ENCODE measurements around the gene NUAK2.

The NUAK2 gene

DNA sequence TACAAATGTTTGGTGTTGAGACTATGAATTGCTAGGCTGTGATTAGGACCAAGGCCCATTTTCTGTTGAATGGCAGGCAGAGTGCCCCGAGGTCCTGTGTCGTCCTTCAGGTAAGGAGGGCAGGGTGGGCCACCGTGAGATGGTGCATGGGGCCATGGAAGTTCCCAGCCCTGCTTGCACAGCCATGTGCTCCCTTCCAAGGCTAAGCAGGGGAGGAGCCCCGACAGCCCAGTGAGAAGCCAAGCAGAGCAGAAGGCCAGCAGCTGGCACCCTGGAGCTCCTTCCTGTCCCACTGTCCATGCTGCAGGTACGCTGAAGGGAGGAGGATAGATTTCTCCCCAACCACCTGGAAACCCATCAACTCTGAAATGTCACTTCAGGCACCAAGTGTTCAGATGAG, 8.2 kb upstream of the NUAK2 start:
- Histone ChIP-seq H3K9me3 (ENCODE audit: control insufficient read depth, low read length) (no peaks in the 10 kb centered on the region), H2BK5ac (ENCODE audit: low read depth, low read length, poor library complexity, severe bottlenecking) (no peak overlapping the region), H3K36me3 (ENCODE audit: control insufficient read depth in 1 of 2, insufficient read depth in 2 of 2, low read depth in 1 of 2, low read length in 2 of 2) (no peaks in the 10 kb centered on the region)

DNA sequence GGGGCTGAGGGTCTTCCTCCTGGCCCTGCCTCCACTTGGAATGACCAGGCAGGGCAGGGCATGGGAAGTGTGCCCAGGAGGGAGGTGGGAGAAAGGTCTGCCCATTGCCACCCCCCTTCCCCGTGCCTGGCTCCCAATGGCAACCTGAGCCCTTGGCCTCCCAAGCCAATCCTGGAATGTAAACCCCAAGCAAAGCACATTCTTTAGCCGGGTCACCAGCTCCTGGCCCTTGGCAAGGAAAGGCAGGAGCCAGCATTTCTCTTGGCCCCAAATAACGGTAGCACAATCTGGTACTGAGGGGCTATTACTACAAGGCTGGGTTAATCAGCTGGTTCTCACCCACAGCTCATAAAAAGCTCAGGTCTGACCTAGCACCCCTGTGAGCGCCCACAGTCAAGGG, 6.9 kb upstream of the NUAK2 start:
- H3K27ac ChIP-seq (ENCODE audit: low read length, poor library complexity, severe bottlenecking), result no peak overlapping the region
- no peaks in the 10 kb centered on the region for H3K79me1 ChIP-seq (replicated peaks; ENCODE audit: low read length, poor library complexity, severe bottlenecking)
- H3K18ac ChIP-seq (ENCODE audit: low read depth in 1 of 2, low read length in 2 of 2), result peak overlapping the region in 1 of 2 experiments; percentile 2
- no peak overlapping the region for H3K23ac ChIP-seq (ENCODE audit: low read length in 2 of 2)
- no peak overlapping the region for H2BK12ac ChIP-seq (ENCODE audit: low read length in 2 of 2)
- H3K9ac ChIP-seq (ENCODE audit: low read length), result no peak overlapping the region
- no peak overlapping the region for H2AFZ ChIP-seq (ENCODE audit: low read depth, low read length)
- peaks cover 9 to 67% of the 10 kb centered on the region in 2 experiments for H3K27me3 ChIP-seq (ENCODE audit: control insufficient read depth in 1 of 2, insufficient read depth in 1 of 2, low read length in 2 of 2)
- no peak overlapping the region for H3K4ac ChIP-seq (ENCODE audit: low read depth in 1 of 2, low read length in 2 of 2)
- no peak overlapping the region for H2AK5ac ChIP-seq (ENCODE audit: low read length, severe bottlenecking)
- H2BK120ac ChIP-seq (ENCODE audit: low read depth, low read length), result no peak overlapping the region
- H4K8ac ChIP-seq (ENCODE audit: low read length), result no peak overlapping the region
- H4K91ac ChIP-seq (ENCODE audit: low read length), result no peak overlapping the region
- H3K4me3 ChIP-seq (ENCODE audit: insufficient read depth in 1 of 2, low read depth in 1 of 2, low read length in 2 of 2), result no peak overlapping the region
- H3K36me3 ChIP-seq (ENCODE audit: control insufficient read depth in 1 of 2, insufficient read depth in 2 of 2, low read depth in 1 of 2, low read length in 2 of 2), result no peaks in the 10 kb centered on the region
- WGBS, result 66% methylated on average over 4 of the region's 4 CpGs
- no peak overlapping the region for H2BK15ac ChIP-seq (ENCODE audit: low read depth, poor library complexity, severe bottlenecking)
- peaks cover 15% of the 10 kb centered on the region for H3K4me1 ChIP-seq (ENCODE audit: control insufficient read depth, insufficient read depth, low read depth, low read length)
- no peak overlapping the region for H3K14ac ChIP-seq (ENCODE audit: low read length in 2 of 2)
- H3K9me3 ChIP-seq (ENCODE audit: control insufficient read depth, low read length), result no peaks in the 10 kb centered on the region
- DNase-seq, result no peak
- no peak overlapping the region for H3K4me2 ChIP-seq (ENCODE audit: low read length, poor library complexity, severe bottlenecking)
- no peak overlapping the region for H2BK5ac ChIP-seq (ENCODE audit: low read depth, low read length, poor library complexity, severe bottlenecking)

More for the DNA sequence above, 8.2 kb upstream of the NUAK2 start:
- no peak overlapping the region for H4K8ac ChIP-seq (ENCODE audit: low read length)
- H4K91ac ChIP-seq (ENCODE audit: low read length), result no peak overlapping the region
- no peak overlapping the region for H2BK12ac ChIP-seq (ENCODE audit: low read length in 2 of 2)
- no peak overlapping the region for H2AK5ac ChIP-seq (ENCODE audit: low read length, severe bottlenecking)
- H3K4me2 ChIP-seq (ENCODE audit: low read length, poor library complexity, severe bottlenecking), result no peak overlapping the region
- no peak overlapping the region for H3K4ac ChIP-seq (ENCODE audit: low read depth in 1 of 2, low read length in 2 of 2)
- no peak overlapping the region for H3K18ac ChIP-seq (ENCODE audit: low read depth in 1 of 2, low read length in 2 of 2)
- H3K27me3 ChIP-seq (ENCODE audit: control insufficient read depth in 1 of 2, insufficient read depth in 1 of 2, low read length in 2 of 2), result peaks cover 12 to 77% of the 10 kb centered on the region in 2 experiments
- H3K23ac ChIP-seq (ENCODE audit: low read length in 2 of 2), result no peak overlapping the region
- H2BK120ac ChIP-seq (ENCODE audit: low read depth, low read length), result no peak overlapping the region
- WGBS, result 85% methylated on average over 4 of the region's 5 CpGs
- no peak overlapping the region for H3K9ac ChIP-seq (ENCODE audit: low read length)
- no peak overlapping the region for H3K4me3 ChIP-seq (ENCODE audit: insufficient read depth in 1 of 2, low read depth in 1 of 2, low read length in 2 of 2)
- no peaks in the 10 kb centered on the region for H3K79me1 ChIP-seq (replicated peaks; ENCODE audit: low read length, poor library complexity, severe bottlenecking)
- DNase-seq, result no peak
- peak overlapping the region; percentile 10 for H2AFZ ChIP-seq (ENCODE audit: low read depth, low read length)
- H3K14ac ChIP-seq (ENCODE audit: low read length in 2 of 2), result no peak overlapping the region
- peaks cover 12% of the 10 kb centered on the region for H3K4me1 ChIP-seq (ENCODE audit: control insufficient read depth, insufficient read depth, low read depth, low read length)
- H2BK15ac ChIP-seq (ENCODE audit: low read depth, poor library complexity, severe bottlenecking), result no peak overlapping the region
- no peak overlapping the region for H3K27ac ChIP-seq (ENCODE audit: low read length, poor library complexity, severe bottlenecking)

DNA sequence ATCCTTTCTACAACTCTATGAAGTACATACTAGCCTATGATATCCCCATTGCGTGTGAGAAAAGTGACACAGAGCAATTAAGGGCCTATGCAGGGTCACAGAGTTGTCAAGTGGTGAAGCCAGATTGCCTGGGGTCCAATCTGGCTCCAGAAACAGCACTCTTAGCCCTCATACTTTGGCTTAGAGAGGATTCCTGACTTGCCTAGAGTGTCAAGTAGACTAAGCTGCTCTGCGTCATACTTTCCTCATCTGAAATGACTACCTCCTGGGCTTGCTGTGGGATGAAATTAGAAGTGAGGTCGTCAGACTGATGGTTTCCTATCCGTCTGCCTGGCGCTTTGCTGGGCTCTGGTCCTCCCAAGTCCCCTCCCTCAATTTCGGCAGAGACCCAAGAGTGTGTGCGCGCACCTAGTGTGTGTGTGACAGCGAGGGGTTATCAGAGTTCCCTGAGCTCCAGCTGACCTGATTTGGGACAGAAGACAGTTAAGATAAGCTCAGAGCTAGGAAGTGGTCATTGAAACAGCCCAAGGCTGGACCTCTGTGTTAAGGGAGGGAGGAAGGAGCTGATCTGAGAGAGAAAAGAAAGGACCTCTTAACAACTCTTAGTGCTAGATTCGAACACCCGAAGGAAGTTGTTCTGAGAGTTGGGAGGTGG, 5.4 kb upstream of the NUAK2 start:
- 73% methylated on average over 11 of the region's 11 CpGs for WGBS

GRCh38 chr1:205325334-205325884, 3.9 kb upstream of the NUAK2 start:
- peak overlapping the region; percentile 44 for H4K91ac ChIP-seq (ENCODE audit: low read length)
- H3K4me2 ChIP-seq (ENCODE audit: low read length, poor library complexity, severe bottlenecking), result no peak overlapping the region
- H3K4ac ChIP-seq (ENCODE audit: low read depth in 1 of 2, low read length in 2 of 2), result no peak overlapping the region
- no peak overlapping the region for H3K23ac ChIP-seq (ENCODE audit: low read length in 2 of 2)
- H2AK5ac ChIP-seq (ENCODE audit: low read length, severe bottlenecking), result peak overlapping the region; percentile 69
- peaks cover 3 to 39% of the 10 kb centered on the region in 2 experiments for H3K27me3 ChIP-seq (ENCODE audit: control insufficient read depth in 1 of 2, insufficient read depth in 1 of 2, low read length in 2 of 2)
- H2BK15ac ChIP-seq (ENCODE audit: low read depth, poor library complexity, severe bottlenecking), result no peak overlapping the region
- no peak overlapping the region for H2AFZ ChIP-seq (ENCODE audit: low read depth, low read length)
- no peak overlapping the region for H2BK5ac ChIP-seq (ENCODE audit: low read depth, low read length, poor library complexity, severe bottlenecking)
- no peaks in the 10 kb centered on the region for H3K9me3 ChIP-seq (ENCODE audit: control insufficient read depth, low read length)
- no peak overlapping the region for H4K8ac ChIP-seq (ENCODE audit: low read length)
- peaks cover 15% of the 10 kb centered on the region for H3K4me1 ChIP-seq (ENCODE audit: control insufficient read depth, insufficient read depth, low read depth, low read length)
- no peak overlapping the region for H2BK120ac ChIP-seq (ENCODE audit: low read depth, low read length)
- DNase-seq, result peak; percentile 83
- H3K27ac ChIP-seq (ENCODE audit: low read length, poor library complexity, severe bottlenecking), result peak overlapping the region; percentile 78
- H3K9ac ChIP-seq (ENCODE audit: low read length), result no peak overlapping the region
- no peaks in the 10 kb centered on the region for H3K36me3 ChIP-seq (ENCODE audit: control insufficient read depth in 1 of 2, insufficient read depth in 2 of 2, low read depth in 1 of 2, low read length in 2 of 2)
- H3K79me1 ChIP-seq (replicated peaks; ENCODE audit: low read length, poor library complexity, severe bottlenecking), result peaks cover 4% of the 10 kb centered on the region
- 0% methylated on average over 2 of the region's 6 CpGs for WGBS
- H3K4me3 ChIP-seq (ENCODE audit: insufficient read depth in 1 of 2, low read depth in 1 of 2, low read length in 2 of 2), result no peak overlapping the region
- H3K18ac ChIP-seq (ENCODE audit: low read depth in 1 of 2, low read length in 2 of 2), result peak overlapping the region in 1 of 2 experiments; percentile 41
- H2BK12ac ChIP-seq (ENCODE audit: low read length in 2 of 2), result peak overlapping the region in 1 of 2 experiments; percentile 11
- no peak overlapping the region for H3K14ac ChIP-seq (ENCODE audit: low read length in 2 of 2)

More for the DNA sequence above, 5.4 kb upstream of the NUAK2 start:
- no peak overlapping the region for H2BK15ac ChIP-seq (ENCODE audit: low read depth, poor library complexity, severe bottlenecking)
- H2BK12ac ChIP-seq (ENCODE audit: low read length in 2 of 2), result no peak overlapping the region
- peaks cover 9 to 54% of the 10 kb centered on the region in 2 experiments for H3K27me3 ChIP-seq (ENCODE audit: control insufficient read depth in 1 of 2, insufficient read depth in 1 of 2, low read length in 2 of 2)
- no peak overlapping the region for H2AFZ ChIP-seq (ENCODE audit: low read depth, low read length)
- H3K79me1 ChIP-seq (replicated peaks; ENCODE audit: low read length, poor library complexity, severe bottlenecking), result peaks cover 3% of the 10 kb centered on the region
- H3K4me2 ChIP-seq (ENCODE audit: low read length, poor library complexity, severe bottlenecking), result no peak overlapping the region
- no peak overlapping the region for H2BK120ac ChIP-seq (ENCODE audit: low read depth, low read length)
- peak overlapping the region; percentile 22 for H3K9ac ChIP-seq (ENCODE audit: low read length)
- no peak overlapping the region for H2BK5ac ChIP-seq (ENCODE audit: low read depth, low read length, poor library complexity, severe bottlenecking)
- H3K23ac ChIP-seq (ENCODE audit: low read length in 2 of 2), result no peak overlapping the region
- H3K9me3 ChIP-seq (ENCODE audit: control insufficient read depth, low read length), result no peaks in the 10 kb centered on the region
- H4K91ac ChIP-seq (ENCODE audit: low read length), result no peak overlapping the region
- no peak overlapping the region for H3K27ac ChIP-seq (ENCODE audit: low read length, poor library complexity, severe bottlenecking)
- no peak overlapping the region for H3K14ac ChIP-seq (ENCODE audit: low read length in 2 of 2)
- peak; percentile 78 for DNase-seq
- H4K8ac ChIP-seq (ENCODE audit: low read length), result no peak overlapping the region
- H3K18ac ChIP-seq (ENCODE audit: low read depth in 1 of 2, low read length in 2 of 2), result no peak overlapping the region
- no peak overlapping the region for H3K4ac ChIP-seq (ENCODE audit: low read depth in 1 of 2, low read length in 2 of 2)
- H3K4me1 ChIP-seq (ENCODE audit: control insufficient read depth, insufficient read depth, low read depth, low read length), result peaks cover 15% of the 10 kb centered on the region
- peak overlapping the region; percentile 27 for H2AK5ac ChIP-seq (ENCODE audit: low read length, severe bottlenecking)
- H3K4me3 ChIP-seq (ENCODE audit: insufficient read depth in 1 of 2, low read depth in 1 of 2, low read length in 2 of 2), result no peak overlapping the region
- no peaks in the 10 kb centered on the region for H3K36me3 ChIP-seq (ENCODE audit: control insufficient read depth in 1 of 2, insufficient read depth in 2 of 2, low read depth in 1 of 2, low read length in 2 of 2)
